Fibroblast of skin of left biceps (primary cell): ENCODE results near the gene TNNI2.

Source experiments
- DNase-seq, 2 experiments: peaks; one replicate each; pipeline ENCODE4 v3.0.0-alpha.2; 2013; ENCODE audit warnings: low read depth in 2 of 2

The TNNI2 gene

GRCh38 chr11:1821562-1821961 is 17.2 kb upstream of the TNNI2 start:
- DNase-seq = no peak

- DNase-seq = no peak
Measured at GRCh38 chr11:1822648-1823375, 16.0 kb upstream of the TNNI2 start.

- no peak for DNase-seq
Measured at GRCh38 chr11:1823376-1824220, 15.2 kb upstream of the TNNI2 start.

GRCh38 chr11:1824221-1825038 is 14.4 kb upstream of the TNNI2 start:
- DNase-seq = no peak

GRCh38 chr11:1825039-1825740 is 13.6 kb upstream of the TNNI2 start:
- DNase-seq = no peak

GRCh38 chr11:1825785-1826451 is 12.9 kb upstream of the TNNI2 start:
- DNase-seq = no peak

GRCh38 chr11:1826552-1827094 is 12.2 kb upstream of the TNNI2 start:
- no peak for DNase-seq

- peak; percentile 10 for DNase-seq
Measured at GRCh38 chr11:1827095-1827813, 11.5 kb upstream of the TNNI2 start.

- no peak for DNase-seq
Measured at GRCh38 chr11:1827931-1828330, 10.8 kb upstream of the TNNI2 start.

- DNase-seq = no peak
Measured at GRCh38 chr11:1828542-1828941, 10.2 kb upstream of the TNNI2 start.

GRCh38 chr11:1829039-1829820 is 9.6 kb upstream of the TNNI2 start:
- DNase-seq = no peak

GRCh38 chr11:1830004-1830321 is 8.8 kb upstream of the TNNI2 start:
- no peak for DNase-seq

- no peak for DNase-seq
Measured at GRCh38 chr11:1830322-1831223, 8.2 kb upstream of the TNNI2 start.

GRCh38 chr11:1831338-1832210 is 7.2 kb upstream of the TNNI2 start:
- DNase-seq = no peak

GRCh38 chr11:1832211-1832919 is 6.4 kb upstream of the TNNI2 start:
- no peak for DNase-seq

GRCh38 chr11:1832920-1833295 is 5.9 kb upstream of the TNNI2 start:
- no peak for DNase-seq

- DNase-seq = no peak
Measured at GRCh38 chr11:1834062-1834610, 4.6 kb upstream of the TNNI2 start.
